Lower leg skin (tissue), 3 donors: ENCODE data around the gene AXIN2.

ENCODE experiments used
- CTCF ChIP-seq, 3 donors: fragments of 450-650 bp; IDR thresholded peaks; one replicate each; pipeline ENCODE4 v1.5.1; 2016; ENCODE audit warnings: antibody characterized with exemption in 3 of 3, mild to moderate bottlenecking in 3 of 3, moderate library complexity in 2 of 3
- POLR2A ChIP-seq, 2 donors: fragments of 450-650 bp; IDR thresholded peaks; one replicate each; pipeline ENCODE4 v1.6.1; 2016 to 2017; ENCODE audit warnings: antibody characterized with exemption in 2 of 2, mild to moderate bottlenecking in 1 of 2, moderate library complexity in 1 of 2

DNA sequence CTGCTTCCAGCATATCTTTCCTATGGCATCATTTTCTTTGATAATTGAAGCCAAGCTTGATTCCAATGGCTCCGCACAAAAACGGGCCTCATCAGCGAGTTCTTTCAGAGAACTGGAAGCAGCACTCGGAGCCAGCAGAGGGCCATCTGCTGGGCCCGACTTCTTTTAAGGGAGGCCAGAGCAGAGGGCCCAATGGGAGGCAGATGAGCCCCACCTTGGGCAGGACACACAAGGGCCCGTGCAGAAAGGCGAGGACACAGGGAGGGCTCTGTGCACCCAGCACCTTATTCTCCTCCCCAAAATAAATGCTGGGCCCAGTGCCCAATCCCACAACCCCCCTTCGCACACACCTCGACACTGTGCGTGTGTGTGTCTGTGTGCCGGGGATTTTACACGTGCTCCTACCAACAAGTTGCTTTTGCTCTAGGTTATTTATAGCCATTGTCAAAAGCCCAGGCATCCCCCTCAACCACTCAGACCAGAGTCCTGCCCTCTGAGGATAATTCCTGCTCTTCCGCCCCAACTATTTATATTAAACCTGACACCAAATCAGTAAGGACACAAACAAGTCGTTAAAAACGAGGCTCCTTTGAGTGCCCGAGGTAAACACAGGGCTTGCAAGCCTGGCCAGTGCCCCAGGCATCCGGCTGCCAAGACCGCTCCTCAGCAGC lies 6.8 kb downstream of the AXIN2 start:
- no peak for TF ChIP-seq CTCF (IDR thresholded peaks at IDR 0.05)
- TF ChIP-seq POLR2A (IDR thresholded peaks at IDR 0.05), result no peak
